ENCODE measurements around the gene NIT1.
"Not testable (repeated sequence)": the region's sequence is repeated elsewhere in the genome, so short reads cannot be mapped to it uniquely, and the experiment has no call there.

NIT1 gene

GRCh38 chr1:161115132-161115711, 2.7 kb upstream of the NIT1 start:
- peak; percentile 98 for DNase-seq (ENCODE audit: low read depth)

GRCh38 chr1:161115961-161116360, 1.9 kb upstream of the NIT1 start:
- not testable (repeated sequence) for DNase-seq (ENCODE audit: low read depth)

GRCh38 chr1:161119092-161119903, 1.4 kb downstream of the NIT1 start:
- no peak for DNase-seq (ENCODE audit: low read depth)

GRCh38 chr1:161121042-161121650, 3.2 kb downstream of the NIT1 start:
- DNase-seq (ENCODE audit: low read depth), result no peak

- DNase-seq (ENCODE audit: low read depth), result no peak
These were observed 3.9 kb downstream of the NIT1 start for GRCh38 chr1:161121834-161122233.

- no peak for DNase-seq (ENCODE audit: low read depth)
These were observed 5.1 kb downstream of the NIT1 start for GRCh38 chr1:161122967-161123366.

- DNase-seq (ENCODE audit: low read depth), result no peak
These were observed 9.7 kb downstream of the NIT1 start for GRCh38 chr1:161127649-161128048.

GRCh38 chr1:161128591-161129420, 10.9 kb downstream of the NIT1 start:
- DNase-seq (ENCODE audit: low read depth), result no peak

- no peak for DNase-seq (ENCODE audit: low read depth)
These were observed 12.4 kb downstream of the NIT1 start for GRCh38 chr1:161130266-161130665.

GRCh38 chr1:161131523-161132409, 13.9 kb downstream of the NIT1 start:
- no peak for DNase-seq (ENCODE audit: low read depth)

GRCh38 chr1:161132410-161133219, 14.7 kb downstream of the NIT1 start, which contains the start of gene DEDD:
DEDD (minus strand) TSS chr1:161132667; CDS start chr1:161124462, 8,205 bp downstream.
- peak; percentile 91 for DNase-seq (ENCODE audit: low read depth)

- DNase-seq (ENCODE audit: low read depth), result no peak
These were observed 15.4 kb downstream of the NIT1 start for GRCh38 chr1:161133220-161133740.

- no peak for DNase-seq (ENCODE audit: low read depth)
These were observed 20.0 kb downstream of the NIT1 start for GRCh38 chr1:161137881-161138280.

GRCh38 chr1:161138431-161138830, 20.5 kb downstream of the NIT1 start:
- no peak for DNase-seq (ENCODE audit: low read depth)

- no peak for DNase-seq (ENCODE audit: low read depth)
These were observed 21.9 kb downstream of the NIT1 start for GRCh38 chr1:161139766-161140165.

- DNase-seq (ENCODE audit: low read depth), result no peak
These were observed 23.0 kb downstream of the NIT1 start for GRCh38 chr1:161140755-161141400.

GRCh38 chr1:161145832-161146231, 27.9 kb downstream of the NIT1 start:
- no peak for DNase-seq (ENCODE audit: low read depth)

- no peak for DNase-seq (ENCODE audit: low read depth)
These were observed 35.3 kb downstream of the NIT1 start for GRCh38 chr1:161153176-161153575.

GRCh38 chr1:161153682-161154337, 35.9 kb downstream of the NIT1 start, which contains the start of gene UFC1:
UFC1 (plus strand) TSS chr1:161153978; CDS start chr1:161153998, 20 bp downstream.
- DNase-seq (ENCODE audit: low read depth), result peak; percentile 84

Measured in HS-5 (cell line).